ENCODE results near the gene CDH22. TPM values are rescaled to one million over a fixed set of nuclear protein-coding genes. Genes with fewer than 3 reads are reported as not detected.

The CDH22 gene
- total and polyA plus RNA-seq, 2 donors (not counting 1 experiment from before 2014, with no cell fraction given) = not detected

GRCh38 chr20:46272389-46273047, 35.8 kb downstream of the CDH22 start:
- Histone ChIP-seq H3K4me3 (ENCODE audit: control extremely low read depth in 1 of 5, extremely low read depth in 1 of 5, insufficient read depth in 1 of 5, low read depth in 2 of 5, low read length in 4 of 5) (no peak overlapping the region), H2AFZ (ENCODE audit: insufficient read depth, low read depth, low read length, poor library complexity, severe bottlenecking) (no peak overlapping the region), H3K79me2 (ENCODE audit: control insufficient read depth, insufficient read depth, low read length) (no peaks in the 10 kb centered on the region), H3K9ac (ENCODE audit: low read length) (no peak overlapping the region), H3K27ac (ENCODE audit: low read length in 2 of 2) (no peak overlapping the region), H3K27me3 (replicated peaks in 1 of 4; ENCODE audit: control extremely low read depth in 1 of 4, control insufficient read depth in 3 of 4, insufficient read depth in 4 of 4, low read length in 3 of 4) (peaks cover 0 to 61% (median 4%) of the 10 kb centered on the region in 4 experiments), H4K20me1 (ENCODE audit: control insufficient read depth, insufficient read depth, low read length, poor library complexity, severe bottlenecking) (no peaks in the 10 kb centered on the region), H3K9me3 (ENCODE audit: control extremely low read depth in 1 of 3, control insufficient read depth in 2 of 3, insufficient read depth in 1 of 3, low read length in 2 of 3) (peaks cover 0 to 9% (median 0%) of the 10 kb centered on the region in 3 donors), H3K4me2 (replicated peaks; ENCODE audit: low read depth, low read length, poor library complexity, severe bottlenecking) (no peak overlapping the region), H3K4me1 (ENCODE audit: control insufficient read depth in 2 of 2, insufficient read depth in 2 of 2, low read length in 2 of 2) (no peaks in the 10 kb centered on the region), H3K36me3 (replicated peaks in 1 of 2; ENCODE audit: control extremely low read depth in 1 of 2, control insufficient read depth in 1 of 2, extremely low read depth in 1 of 2, insufficient read depth in 2 of 2, low read length in 1 of 2) (no peaks in the 10 kb centered on the region)
- intact Hi-C loops (cut with micrococcal nuclease) = no loop called here
- ChIA-PET CTCF (no interaction called here), POLR2A (no interaction called here)
- Mint-ChIP-seq H3K27me3 (peaks cover 72% of the 10 kb centered on the region), H3K4me1 (no peaks in the 10 kb centered on the region), H3K9me3 (ENCODE audit: insufficient read depth) (peaks cover 7% of the 10 kb centered on the region), H3K4me3 (no peak overlapping the region), H3K27ac (no peak overlapping the region)
- no peak for DNase-seq
- 71% methylated on average over 1 of the region's 1 CpG for WGBS (ENCODE audit: insufficient coverage)
- TF ChIP-seq, protein P1, sequence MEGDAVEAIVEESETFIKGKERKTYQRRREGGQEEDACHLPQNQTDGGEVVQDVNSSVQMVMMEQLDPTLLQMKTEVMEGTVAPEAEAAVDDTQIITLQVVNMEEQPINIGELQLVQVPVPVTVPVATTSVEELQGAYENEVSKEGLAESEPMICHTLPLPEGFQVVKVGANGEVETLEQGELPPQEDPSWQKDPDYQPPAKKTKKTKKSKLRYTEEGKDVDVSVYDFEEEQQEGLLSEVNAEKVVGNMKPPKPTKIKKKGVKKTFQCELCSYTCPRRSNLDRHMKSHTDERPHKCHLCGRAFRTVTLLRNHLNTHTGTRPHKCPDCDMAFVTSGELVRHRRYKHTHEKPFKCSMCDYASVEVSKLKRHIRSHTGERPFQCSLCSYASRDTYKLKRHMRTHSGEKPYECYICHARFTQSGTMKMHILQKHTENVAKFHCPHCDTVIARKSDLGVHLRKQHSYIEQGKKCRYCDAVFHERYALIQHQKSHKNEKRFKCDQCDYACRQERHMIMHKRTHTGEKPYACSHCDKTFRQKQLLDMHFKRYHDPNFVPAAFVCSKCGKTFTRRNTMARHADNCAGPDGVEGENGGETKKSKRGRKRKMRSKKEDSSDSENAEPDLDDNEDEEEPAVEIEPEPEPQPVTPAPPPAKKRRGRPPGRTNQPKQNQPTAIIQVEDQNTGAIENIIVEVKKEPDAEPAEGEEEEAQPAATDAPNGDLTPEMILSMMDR (IDR thresholded peaks at IDR 0.05) = no peak
- no peak for TF ChIP-seq EZH2 (IDR thresholded peaks at IDR 0.05; ENCODE audit: borderline replicate concordance, insufficient read depth, low read depth, low read length, poor library complexity, severe bottlenecking)
- no peak for ATAC-seq (ENCODE audit: low read depth)

DNA sequence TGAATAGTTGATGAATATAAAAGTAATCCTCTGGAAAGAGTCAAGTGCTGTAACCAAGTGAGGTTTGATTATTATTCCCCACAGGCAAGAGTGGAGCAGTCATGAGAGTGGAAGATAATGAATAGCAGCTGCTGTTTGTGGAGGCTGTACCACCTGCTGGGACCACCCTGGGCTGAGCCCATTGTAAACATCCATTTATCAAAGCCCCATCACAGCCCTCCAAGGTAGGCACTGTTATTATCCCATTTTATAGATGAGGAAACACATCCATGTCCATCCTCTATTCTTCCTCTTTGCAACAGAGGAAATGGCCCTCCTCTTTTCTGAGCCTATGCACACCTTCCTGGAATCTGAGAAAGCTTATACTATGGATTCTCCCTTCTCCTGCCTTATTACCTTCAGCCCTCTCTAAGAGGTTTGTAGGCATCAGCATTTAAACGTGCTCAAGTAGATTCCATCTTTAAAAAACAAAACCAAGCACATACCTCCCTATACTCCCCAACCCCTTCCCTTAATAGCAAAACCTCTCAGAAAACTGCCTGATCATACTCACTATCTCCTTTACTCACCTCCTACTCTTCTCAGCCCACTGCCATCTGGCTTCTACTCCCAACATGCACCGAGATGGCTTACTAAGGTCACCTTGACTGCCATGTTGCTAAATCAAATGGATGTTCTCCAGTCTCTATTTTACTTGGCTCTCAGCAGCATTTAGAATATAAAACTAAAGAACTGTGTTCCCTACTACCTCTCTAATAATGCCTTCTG, 37.1 kb downstream of the CDH22 start:
- no peak for DNase-seq
- H4K20me1 ChIP-seq (ENCODE audit: control insufficient read depth, insufficient read depth, low read length, poor library complexity, severe bottlenecking) = no peaks in the 10 kb centered on the region
- ChIA-PET CTCF (no interaction called here), POLR2A (no interaction called here)
- no peaks in the 10 kb centered on the region for H3K79me2 ChIP-seq (ENCODE audit: control insufficient read depth, insufficient read depth, low read length)
- Mint-ChIP-seq H3K27ac (no peak overlapping the region), H3K4me1 (no peaks in the 10 kb centered on the region), H3K4me3 (no peak overlapping the region), H3K9me3 (ENCODE audit: insufficient read depth) (peaks cover 7% of the 10 kb centered on the region), H3K27me3 (peaks cover 68% of the 10 kb centered on the region)
- no peak overlapping the region for H3K27ac ChIP-seq (ENCODE audit: low read length in 2 of 2)
- H3K4me2 ChIP-seq (replicated peaks; ENCODE audit: low read depth, low read length, poor library complexity, severe bottlenecking) = no peak overlapping the region
- no peak overlapping the region for H3K4me3 ChIP-seq (ENCODE audit: control extremely low read depth in 1 of 5, extremely low read depth in 1 of 5, insufficient read depth in 1 of 5, low read depth in 2 of 5, low read length in 4 of 5)
- H3K36me3 ChIP-seq (replicated peaks in 1 of 2; ENCODE audit: control extremely low read depth in 1 of 2, control insufficient read depth in 1 of 2, extremely low read depth in 1 of 2, insufficient read depth in 2 of 2, low read length in 1 of 2) = no peaks in the 10 kb centered on the region
- H3K27me3 ChIP-seq (replicated peaks in 1 of 4; ENCODE audit: control extremely low read depth in 1 of 4, control insufficient read depth in 3 of 4, insufficient read depth in 4 of 4, low read length in 3 of 4) = peaks cover 0 to 57% (median 5%) of the 10 kb centered on the region in 4 experiments
- no peaks in the 10 kb centered on the region for H3K4me1 ChIP-seq (ENCODE audit: control insufficient read depth in 2 of 2, insufficient read depth in 2 of 2, low read length in 2 of 2)
- intact Hi-C loops (cut with micrococcal nuclease) = no loop called here
- 74% methylated on average over 2 of the region's 2 CpGs for WGBS (ENCODE audit: insufficient coverage)
- no peak overlapping the region for H2AFZ ChIP-seq (ENCODE audit: insufficient read depth, low read depth, low read length, poor library complexity, severe bottlenecking)
- ATAC-seq (ENCODE audit: low read depth) = no peak
- no peak overlapping the region for H3K9ac ChIP-seq (ENCODE audit: low read length)
- TF ChIP-seq, protein P1 (IDR thresholded peaks at IDR 0.05) = no peak
- TF ChIP-seq EZH2 (IDR thresholded peaks at IDR 0.05; ENCODE audit: borderline replicate concordance, insufficient read depth, low read depth, low read length, poor library complexity, severe bottlenecking) = no peak
- H3K9me3 ChIP-seq (ENCODE audit: control extremely low read depth in 1 of 3, control insufficient read depth in 2 of 3, insufficient read depth in 1 of 3, low read length in 2 of 3) = peaks cover 0 to 9% (median 0%) of the 10 kb centered on the region in 3 donors
